Neuronal stem cell (in vitro differentiated cells): Measurements from ENCODE around the gene MYO10. TPM values are rescaled to one million over a fixed set of nuclear protein-coding genes. Genes with fewer than 3 reads are reported as not detected.
"Not testable (repeated sequence)": the region's sequence is repeated elsewhere in the genome, so short reads cannot be mapped to it uniquely, and the experiment has no call there.

Source experiments
- DNase-seq: peaks from one replicate; pipeline ENCODE4 v3.0.0-alpha.2; 2013; ENCODE audit warnings: low spot score
- H2AFZ ChIP-seq: one replicate; pipeline ENCODE4 v1.6.1; 2013; ENCODE audit warnings: mild to moderate bottlenecking, low read length, inconsistent platforms
- H2AK5ac ChIP-seq: 2 replicates; pipeline ENCODE4 v1.6.1; 2013; ENCODE audit warnings: low read depth, mild to moderate bottlenecking, inconsistent platforms, low read length, moderate library complexity, mixed read lengths
- H2BK120ac ChIP-seq: 2 replicates; pipeline ENCODE4 v1.6.1; 2013; ENCODE audit warnings: low read depth, mild to moderate bottlenecking, inconsistent platforms, low read length, moderate library complexity, mixed read lengths
- H2BK12ac ChIP-seq: one replicate; pipeline ENCODE4 v1.6.1; 2013; ENCODE audit warnings: low read length, inconsistent platforms
- H2BK15ac ChIP-seq: 2 replicates; pipeline ENCODE4 v1.6.1; 2013; ENCODE audit warnings: mild to moderate bottlenecking, low read length, inconsistent platforms, mixed read lengths
- H2BK5ac ChIP-seq: one replicate; pipeline ENCODE4 v1.6.1; 2013; ENCODE audit warnings: inconsistent platforms, mild to moderate bottlenecking, low read length, moderate library complexity
- H3K14ac ChIP-seq: one replicate; pipeline ENCODE4 v1.6.1; 2013; ENCODE audit warnings: low read length, inconsistent platforms
- H3K18ac ChIP-seq: 2 replicates; pipeline ENCODE4 v1.6.1; 2013; ENCODE audit warnings: low read length, inconsistent platforms
- H3K23ac ChIP-seq: 2 replicates; pipeline ENCODE4 v1.6.1; 2013; ENCODE audit warnings: low read depth, mild to moderate bottlenecking, mixed read lengths, low read length, inconsistent platforms; ENCODE audit not compliant: poor library complexity
- H3K27ac ChIP-seq: replicated peaks from 3 replicates; pipeline ENCODE4 v1.5.1; 2013; ENCODE audit warnings: low read length, inconsistent platforms
- H3K27me3 ChIP-seq, 3 experiments: 2 replicates each; pipeline ENCODE4 v1.6.1; 2013; ENCODE audit warnings: low read length in 3 of 3, mild to moderate bottlenecking in 2 of 3, inconsistent platforms in 1 of 3, low read depth in 1 of 3, mixed read lengths in 1 of 3, moderate library complexity in 1 of 3; ENCODE audit not compliant: control insufficient read depth in 3 of 3, insufficient read depth in 3 of 3
- H3K36me3 ChIP-seq, 2 donors: replicated peaks in 1 of 2; 2 replicates each; pipeline ENCODE4 v1.6.1; 2013; ENCODE audit warnings: low read length in 2 of 2; ENCODE audit not compliant: control insufficient read depth in 2 of 2, insufficient read depth in 2 of 2
- H3K4ac ChIP-seq: 2 replicates; pipeline ENCODE4 v1.6.1; 2013; ENCODE audit warnings: inconsistent platforms, mild to moderate bottlenecking, low read length, moderate library complexity
- H3K4me1 ChIP-seq, 2 donors: 1 replicate in 1 of 2; 2 replicates in 1 of 2; pipeline ENCODE4 v1.6.1; 2013; ENCODE audit warnings: low read length in 2 of 2, low read depth in 1 of 2; ENCODE audit not compliant: control insufficient read depth in 2 of 2, insufficient read depth in 1 of 2
- H3K4me2 ChIP-seq: one replicate; pipeline ENCODE4 v1.6.1; 2013; ENCODE audit warnings: mild to moderate bottlenecking, low read length, inconsistent platforms; ENCODE audit not compliant: insufficient read depth, poor library complexity, severe bottlenecking
- H3K4me3 ChIP-seq, 2 donors: 2 replicates each; pipeline ENCODE4 v1.5.1; 2013; ENCODE audit warnings: low read length in 2 of 2, mild to moderate bottlenecking in 2 of 2, inconsistent platforms in 1 of 2, moderate library complexity in 1 of 2
- H3K79me1 ChIP-seq: one replicate; pipeline ENCODE4 v1.6.1; 2013; ENCODE audit warnings: low read depth, mild to moderate bottlenecking, inconsistent platforms, low read length, moderate library complexity
- H3K9ac ChIP-seq: one replicate; pipeline ENCODE4 v1.6.1; 2013; ENCODE audit warnings: mild to moderate bottlenecking, low read depth, low read length, inconsistent platforms; ENCODE audit not compliant: poor library complexity
- H3K9me3 ChIP-seq, 2 donors: replicated peaks in 1 of 2; 2 replicates each; pipeline versions ENCODE3 to v1.6.1; 2013; ENCODE audit warnings: low read length in 2 of 2, mild to moderate bottlenecking in 2 of 2, inconsistent platforms in 1 of 2, low read depth in 1 of 2, mixed read lengths in 1 of 2, moderate library complexity in 1 of 2; ENCODE audit not compliant: control insufficient read depth in 2 of 2, insufficient read depth in 1 of 2
- H4K8ac ChIP-seq: one replicate; pipeline ENCODE4 v1.6.1; 2013; ENCODE audit warnings: low read depth, mild to moderate bottlenecking, inconsistent platforms, low read length, moderate library complexity
- H4K91ac ChIP-seq: one replicate; pipeline ENCODE4 v1.6.1; 2013; ENCODE audit warnings: low read length, low read depth, mild to moderate bottlenecking, inconsistent platforms; ENCODE audit not compliant: poor library complexity
- WGBS, 2 donors: extraction: QIAGEN DNeasy Blood & Tissue Kit; methylation state at CpG; one replicate each; pipeline ENCODE4 v1.1.7; 2013; ENCODE audit warnings: missing lambda C conversion rate in 2 of 2, mixed read lengths in 1 of 2; ENCODE audit not compliant: insufficient read length in 2 of 2, insufficient replicate concordance in 1 of 2; ENCODE audit errors: extremely low coverage in 2 of 2; 5-methylcytosine and 5-hydroxymethylcytosine counted together
- polyA plus RNA-seq, 2 experiments: library from polyadenylated mRNA; stranded (reverse); fragments of 200-250 nt; gene quantifications; one replicate each; pipeline ENCODE4 v1.2.3, GENCODE V29; 2013

Gene MYO10
- 54.4 TPM for polyA plus RNA-seq (2013, experiment 1 of 2)
- polyA plus RNA-seq (2013, experiment 2 of 2), result 55.6 TPM

GRCh38 chr5:16936150-16936988 lies at the start of gene MYO10:
Gene MYO10, minus strand, starts transcription at chr5:16936288. Its CDS starts 480 bp downstream, at chr5:16935808.
- no peak within 1 kb of the TSS for H4K8ac ChIP-seq
- peak within 1 kb of the TSS; percentile 90 to 97 for H3K4me3 ChIP-seq
- H3K9ac ChIP-seq, result peak within 1 kb of the TSS; percentile 90
- peak; percentile 93 for DNase-seq
- WGBS, 2 donors, result no CpG with 5 or more reads among the region's 70 CpGs
- H2AFZ ChIP-seq, result peak within 1 kb of the TSS; percentile 97
- H2BK12ac ChIP-seq, result no peak within 1 kb of the TSS
- H3K18ac ChIP-seq, result peak within 1 kb of the TSS; percentile 98
- H3K79me1 ChIP-seq, result no peaks in the 10 kb centered on the region
- peak within 1 kb of the TSS; percentile 91 for H3K14ac ChIP-seq
- no peaks in the 10 kb centered on the region for H3K9me3 ChIP-seq
- no peak within 1 kb of the TSS for H3K4ac ChIP-seq
- no peaks in the 10 kb centered on the region for H3K36me3 ChIP-seq
- H2AK5ac ChIP-seq, result peak within 1 kb of the TSS; percentile 71
- peak within 1 kb of the TSS; percentile 68 for H3K23ac ChIP-seq
- peak within 1 kb of the TSS; percentile 27 for H2BK15ac ChIP-seq
- H3K27me3 ChIP-seq, result peaks cover 0 to 37% (median 14%) of the 10 kb centered on the region in 3 experiments
- no peak within 1 kb of the TSS for H4K91ac ChIP-seq
- H3K27ac ChIP-seq, result peak within 1 kb of the TSS; percentile 40
- H2BK5ac ChIP-seq, result peak within 1 kb of the TSS; percentile 62
- H2BK120ac ChIP-seq, result no peak within 1 kb of the TSS
- peaks cover 5 to 16% of the 10 kb centered on the region in 2 donors for H3K4me1 ChIP-seq
- peak within 1 kb of the TSS; percentile 88 for H3K4me2 ChIP-seq

GRCh38 chr5:16985304-16985703 lies 49.2 kb upstream of the MYO10 start:
- not testable (repeated sequence) for H3K4ac ChIP-seq, H2BK120ac ChIP-seq, H4K91ac ChIP-seq, DNase-seq, H4K8ac ChIP-seq, H3K4me3 ChIP-seq, H3K27ac ChIP-seq, H3K18ac ChIP-seq, H2BK12ac ChIP-seq, H3K9me3 ChIP-seq, H3K36me3 ChIP-seq, H2AK5ac ChIP-seq, H3K9ac ChIP-seq, H2BK5ac ChIP-seq, H3K4me2 ChIP-seq, H2BK15ac ChIP-seq, H3K79me1 ChIP-seq, H3K4me1 ChIP-seq, H3K14ac ChIP-seq, H2AFZ ChIP-seq, H3K27me3 ChIP-seq, H3K23ac ChIP-seq
- no CpG with 5 or more reads among the region's 7 CpGs for WGBS, 2 donors

DNA sequence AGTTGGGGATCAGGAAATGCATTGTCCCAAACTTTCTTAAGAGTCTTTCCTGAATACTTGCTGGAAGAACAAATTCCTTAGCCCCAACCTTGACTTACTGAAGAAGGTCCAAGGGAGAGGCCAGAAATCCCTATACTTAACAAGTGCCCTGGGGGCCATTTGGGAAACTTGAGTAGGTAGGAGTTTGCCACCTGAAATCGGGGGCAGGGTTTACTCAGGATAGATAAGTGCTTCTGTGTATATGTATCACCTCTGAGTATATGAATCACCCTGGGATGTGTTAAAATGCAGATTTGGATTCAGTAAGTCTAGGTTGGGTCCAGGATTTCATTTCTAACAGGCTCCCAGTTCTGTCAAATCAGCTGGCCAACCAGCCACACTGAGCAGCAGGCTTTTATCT lies 47.9 kb upstream of the MYO10 start:
- no peak overlapping the region for H2AFZ ChIP-seq
- H3K4me2 ChIP-seq, result no peak overlapping the region
- no peak overlapping the region for H2BK12ac ChIP-seq
- no peak overlapping the region for H2BK15ac ChIP-seq
- H2AK5ac ChIP-seq, result no peak overlapping the region
- H4K91ac ChIP-seq, result no peak overlapping the region
- H4K8ac ChIP-seq, result no peak overlapping the region
- no peak overlapping the region for H2BK5ac ChIP-seq
- H3K4ac ChIP-seq, result no peak overlapping the region
- H3K23ac ChIP-seq, result no peak overlapping the region
- H3K79me1 ChIP-seq, result no peaks in the 10 kb centered on the region
- no peak for DNase-seq
- no CpG with 5 or more reads among the region's 1 CpG for WGBS, 2 donors
- H3K36me3 ChIP-seq, result peaks cover 0 to 2% of the 10 kb centered on the region in 2 donors
- H3K9me3 ChIP-seq, result peaks cover 0 to 4% of the 10 kb centered on the region in 2 donors
- H3K4me3 ChIP-seq, result no peak overlapping the region
- no peak overlapping the region for H2BK120ac ChIP-seq
- no peak overlapping the region for H3K9ac ChIP-seq
- H3K27ac ChIP-seq, result no peak overlapping the region
- H3K14ac ChIP-seq, result no peak overlapping the region
- peaks cover 0 to 6% (median 0%) of the 10 kb centered on the region in 3 experiments for H3K27me3 ChIP-seq
- H3K4me1 ChIP-seq, result peaks cover 3 to 5% of the 10 kb centered on the region in 2 donors
- no peak overlapping the region for H3K18ac ChIP-seq

GRCh38 chr5:16983022-16983639 lies 47.0 kb upstream of the MYO10 start:
- Histone ChIP-seq H3K27ac (no peak overlapping the region), H3K4ac (no peak overlapping the region), H3K4me2 (no peak overlapping the region), H3K36me3 (peaks cover 0 to 2% of the 10 kb centered on the region in 2 donors), H2BK120ac (no peak overlapping the region), H2BK15ac (no peak overlapping the region), H3K4me1 (peaks cover 3 to 5% of the 10 kb centered on the region in 2 donors), H4K8ac (no peak overlapping the region), H3K79me1 (no peaks in the 10 kb centered on the region), H4K91ac (no peak overlapping the region), H3K9ac (no peak overlapping the region), H2AFZ (peak overlapping the region; percentile 18), H3K23ac (no peak overlapping the region), H3K4me3 (no peak overlapping the region), H3K27me3 (peaks cover 0 to 6% (median 0%) of the 10 kb centered on the region in 3 experiments), H3K18ac (peak overlapping the region; percentile 3), H2BK5ac (no peak overlapping the region), H2AK5ac (no peak overlapping the region), H2BK12ac (no peak overlapping the region), H3K9me3 (peaks cover 0 to 4% of the 10 kb centered on the region in 2 donors), H3K14ac (no peak overlapping the region)
- no CpG with 5 or more reads among the region's 9 CpGs for WGBS, 2 donors
- no peak for DNase-seq
